Osteocyte (in vitro differentiated cells): Measurements from ENCODE around the gene LRRC26. TPM values are rescaled to one million over a fixed set of nuclear protein-coding genes. Genes with fewer than 3 reads are reported as not detected.

Experiments
- DNase-seq: peaks from one replicate; pipeline ENCODE4 v3.0.0; 2021; ENCODE audit warnings: mixed read lengths; ENCODE audit not compliant: unreplicated experiment; ENCODE audit errors: extremely low spot score
- H3K27ac Mint-ChIP-seq: one replicate; pipeline ENCODE4 v1.8.0; 2021; ENCODE audit warnings: mild to moderate bottlenecking, mixed read lengths; ENCODE audit not compliant: unreplicated experiment
- H3K27me3 Mint-ChIP-seq: one replicate; pipeline ENCODE4 v1.8.0; 2021; ENCODE audit warnings: mixed read lengths; ENCODE audit not compliant: unreplicated experiment
- H3K36me3 Mint-ChIP-seq: one replicate; pipeline ENCODE4 v1.8.0; 2021; ENCODE audit warnings: mixed read lengths; ENCODE audit not compliant: unreplicated experiment
- H3K4me1 Mint-ChIP-seq: one replicate; pipeline ENCODE4 v1.8.0; 2021; ENCODE audit warnings: mixed read lengths; ENCODE audit not compliant: unreplicated experiment
- H3K4me3 Mint-ChIP-seq: one replicate; pipeline ENCODE4 v1.8.0; 2021; ENCODE audit warnings: mild to moderate bottlenecking, moderate library complexity, mixed read lengths; ENCODE audit not compliant: unreplicated experiment
- H3K9me3 Mint-ChIP-seq: one replicate; pipeline ENCODE4 v1.8.0; 2021; ENCODE audit warnings: mixed read lengths; ENCODE audit not compliant: unreplicated experiment
- total RNA-seq: library from RNA; stranded (reverse); gene quantifications from 2 replicates; pipeline ENCODE4 v1.2.1, GENCODE V29; 2021
- TF ChIP-seq, protein P1 (sequence below): fragments of 200-600 bp; sonication (generic); IDR thresholded peaks from 2 replicates; pipeline ENCODE4 v1.5.0; 2021; ENCODE audit warnings: antibody characterized with exemption, mild to moderate bottlenecking, moderate library complexity

Gene LRRC26
- total RNA-seq, 1 donor from 2014 or later: not detected

DNA sequence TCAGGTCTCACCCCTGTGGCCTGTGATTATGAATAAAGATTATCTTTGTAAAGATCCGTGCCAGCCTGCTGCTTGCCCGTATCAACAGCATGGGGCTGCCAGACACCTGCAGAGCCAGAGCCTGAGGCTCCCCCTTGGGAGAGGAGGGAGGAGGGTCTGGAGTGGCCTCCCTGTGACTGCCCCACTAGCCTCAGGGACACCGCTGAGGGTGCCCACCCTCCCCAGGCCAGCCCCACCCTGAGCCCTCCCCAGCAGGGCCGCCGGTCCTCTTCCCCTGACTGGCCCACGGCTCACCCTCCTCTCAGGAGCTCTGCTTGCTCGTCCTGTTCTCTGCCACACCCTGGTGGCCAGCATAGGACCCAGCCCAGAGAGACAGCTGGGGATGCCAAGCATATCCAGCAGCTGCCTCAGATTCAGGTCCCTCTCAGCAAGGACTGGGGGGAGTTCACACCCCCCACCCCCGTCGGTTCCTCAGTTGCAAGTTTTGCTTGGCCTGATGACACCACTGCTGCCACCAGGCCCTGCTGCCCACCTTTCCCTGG lies 20.5 kb upstream of the LRRC26 start:
- H3K27ac Mint-ChIP-seq: peak overlapping the region; percentile 69
- peaks cover 10% of the 10 kb centered on the region for H3K36me3 Mint-ChIP-seq
- TF ChIP-seq, protein P1, sequence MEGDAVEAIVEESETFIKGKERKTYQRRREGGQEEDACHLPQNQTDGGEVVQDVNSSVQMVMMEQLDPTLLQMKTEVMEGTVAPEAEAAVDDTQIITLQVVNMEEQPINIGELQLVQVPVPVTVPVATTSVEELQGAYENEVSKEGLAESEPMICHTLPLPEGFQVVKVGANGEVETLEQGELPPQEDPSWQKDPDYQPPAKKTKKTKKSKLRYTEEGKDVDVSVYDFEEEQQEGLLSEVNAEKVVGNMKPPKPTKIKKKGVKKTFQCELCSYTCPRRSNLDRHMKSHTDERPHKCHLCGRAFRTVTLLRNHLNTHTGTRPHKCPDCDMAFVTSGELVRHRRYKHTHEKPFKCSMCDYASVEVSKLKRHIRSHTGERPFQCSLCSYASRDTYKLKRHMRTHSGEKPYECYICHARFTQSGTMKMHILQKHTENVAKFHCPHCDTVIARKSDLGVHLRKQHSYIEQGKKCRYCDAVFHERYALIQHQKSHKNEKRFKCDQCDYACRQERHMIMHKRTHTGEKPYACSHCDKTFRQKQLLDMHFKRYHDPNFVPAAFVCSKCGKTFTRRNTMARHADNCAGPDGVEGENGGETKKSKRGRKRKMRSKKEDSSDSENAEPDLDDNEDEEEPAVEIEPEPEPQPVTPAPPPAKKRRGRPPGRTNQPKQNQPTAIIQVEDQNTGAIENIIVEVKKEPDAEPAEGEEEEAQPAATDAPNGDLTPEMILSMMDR: no peak
- H3K4me1 Mint-ChIP-seq: peaks cover 38% of the 10 kb centered on the region
- no peaks in the 10 kb centered on the region for H3K27me3 Mint-ChIP-seq
- no peak for DNase-seq
- no peaks in the 10 kb centered on the region for H3K9me3 Mint-ChIP-seq
- peak overlapping the region; percentile 91 for H3K4me3 Mint-ChIP-seq

DNA sequence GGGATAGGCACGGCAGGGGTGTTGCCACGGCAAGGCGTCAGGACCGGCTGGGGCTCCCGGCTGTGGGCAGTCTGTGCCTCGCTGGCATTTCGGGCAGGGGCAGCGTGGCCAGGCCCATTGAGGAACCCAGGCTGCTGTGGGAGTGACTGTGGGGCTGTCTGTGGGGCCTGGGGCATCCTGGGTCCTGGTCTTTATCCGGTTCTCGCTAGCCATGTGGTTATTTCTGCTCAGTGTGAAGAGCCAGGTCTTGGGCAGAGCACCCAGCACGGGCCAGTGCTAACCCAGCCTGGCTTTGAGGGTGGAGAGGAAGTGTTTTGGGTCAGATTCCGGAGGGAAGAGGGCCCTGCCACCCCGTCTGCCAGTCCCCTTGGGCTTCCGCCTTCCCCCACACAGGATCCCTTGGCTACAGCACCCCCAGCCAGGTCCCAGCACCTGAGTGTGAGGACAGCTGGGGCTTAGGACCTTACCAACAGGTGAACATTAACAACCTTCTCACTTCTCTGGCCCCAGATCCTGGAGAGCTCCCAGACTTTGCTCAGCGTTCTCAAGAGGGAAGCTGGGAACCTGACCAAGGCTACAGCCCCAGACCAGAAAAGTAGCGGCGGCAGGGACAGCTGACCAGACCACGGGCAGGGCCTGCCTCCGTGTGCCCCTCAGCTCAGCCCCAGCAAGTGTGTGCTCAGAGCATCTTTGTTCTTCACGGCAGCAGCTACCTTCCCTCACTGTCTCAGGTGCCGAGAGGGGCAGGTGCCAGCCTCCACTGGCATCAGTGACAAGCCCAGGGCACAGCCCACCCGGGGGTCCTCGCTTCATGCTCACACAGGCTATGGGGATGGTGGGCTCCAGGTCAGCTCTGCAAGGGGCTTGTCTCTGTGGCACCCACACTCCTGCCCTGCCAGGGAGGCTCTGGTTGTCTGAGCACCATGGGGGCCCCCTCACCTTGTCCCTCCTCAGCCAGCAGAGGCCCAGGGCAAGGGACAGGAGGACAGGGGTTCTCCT lies 19.7 kb upstream of the LRRC26 start:
- Mint-ChIP-seq H3K9me3 (no peaks in the 10 kb centered on the region), H3K4me1 (peaks cover 35% of the 10 kb centered on the region), H3K27ac (peak overlapping the region; percentile 95), H3K36me3 (peaks cover 10% of the 10 kb centered on the region), H3K27me3 (no peaks in the 10 kb centered on the region), H3K4me3 (peak overlapping the region; percentile 91)
- TF ChIP-seq, protein P1: no peak
- no peak for DNase-seq

DNA sequence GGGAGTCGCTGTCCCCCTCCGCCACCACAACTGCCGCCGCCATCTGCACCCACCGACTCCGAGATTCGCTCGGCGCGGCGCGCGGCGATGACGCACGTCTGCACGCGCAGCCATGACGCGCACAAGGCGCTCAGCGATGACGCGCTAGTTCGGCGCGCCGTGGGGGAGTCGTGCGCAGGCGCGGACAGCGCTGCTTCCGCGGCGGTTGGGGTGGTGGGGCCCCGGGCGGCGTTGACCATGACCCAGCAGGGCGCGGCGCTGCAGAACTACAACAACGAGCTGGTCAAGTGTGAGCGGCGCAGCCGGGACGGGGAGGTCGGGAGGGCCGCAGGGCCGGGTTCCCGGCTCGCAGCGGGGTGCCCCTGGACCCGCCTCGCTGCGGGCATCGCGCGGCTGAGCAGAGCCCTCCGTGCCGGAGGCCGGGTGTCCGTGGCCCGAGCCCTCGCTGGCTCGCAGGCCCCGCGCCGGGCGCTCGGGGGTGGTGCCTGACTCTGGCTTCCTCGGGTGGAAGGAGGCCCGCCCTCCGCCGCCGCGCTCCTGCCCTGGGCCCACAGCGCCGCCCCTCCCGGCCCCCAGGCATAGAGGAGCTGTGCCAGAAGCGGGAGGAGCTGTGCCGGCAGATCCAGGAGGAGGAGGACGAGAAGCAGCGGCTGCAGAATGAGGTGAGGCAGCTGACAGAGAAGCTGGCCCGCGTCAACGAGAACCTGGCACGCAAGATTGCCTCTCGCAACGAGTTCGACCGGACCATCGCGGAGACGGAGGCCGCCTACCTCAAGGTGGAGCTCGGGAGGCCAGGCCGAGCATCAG lies 18.8 kb upstream of the LRRC26 start, which contains the start of the genes ANAPC2 and SSNA1:
ANAPC2 (minus strand) TSS at position 71 of the 807 bp plus-strand sequence; CDS start at position 43, 28 bp downstream.
SSNA1 (plus strand) TSS at position 187 of the 807 bp plus-strand sequence; CDS start at position 238, 51 bp downstream.
- DNase-seq: peak; percentile 98
- no peaks in the 10 kb centered on the region for H3K9me3 Mint-ChIP-seq
- peak within 1 kb of the TSS; percentile 95 for H3K27ac Mint-ChIP-seq
- H3K36me3 Mint-ChIP-seq: peaks cover 14% of the 10 kb centered on the region
- peaks cover 35% of the 10 kb centered on the region for H3K4me1 Mint-ChIP-seq
- TF ChIP-seq, protein P1: peak; percentile 41
- H3K4me3 Mint-ChIP-seq: peak within 1 kb of the TSS; percentile 91
- no peaks in the 10 kb centered on the region for H3K27me3 Mint-ChIP-seq

DNA sequence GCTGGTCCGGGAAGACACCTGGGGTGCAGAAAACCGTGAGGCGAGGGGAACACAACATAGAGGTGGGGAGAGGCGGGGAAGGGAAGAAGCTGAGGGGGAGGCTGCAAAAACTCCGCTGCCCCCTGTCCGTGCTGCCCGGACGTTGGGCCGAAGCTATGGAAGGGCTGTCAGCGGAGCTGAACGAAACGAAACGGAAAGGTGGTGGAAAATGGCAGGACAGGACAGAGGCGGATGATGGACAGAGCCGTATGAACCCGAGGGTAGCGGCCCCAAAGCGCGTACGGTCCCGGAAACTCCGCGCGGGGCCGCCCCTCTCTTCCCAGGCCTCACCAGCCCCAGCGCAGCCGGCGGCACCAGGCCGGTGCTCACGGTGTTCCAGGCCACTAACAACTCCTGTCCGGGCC lies 18.2 kb upstream of the LRRC26 start:
- H3K36me3 Mint-ChIP-seq: peaks cover 14% of the 10 kb centered on the region
- H3K9me3 Mint-ChIP-seq: no peaks in the 10 kb centered on the region
- TF ChIP-seq, protein P1: no peak

More for the DNA sequence above, 18.2 kb upstream of the LRRC26 start:
- peaks cover 32% of the 10 kb centered on the region for H3K4me1 Mint-ChIP-seq
- DNase-seq: no peak
- H3K27me3 Mint-ChIP-seq: no peaks in the 10 kb centered on the region
- peak overlapping the region; percentile 82 for H3K27ac Mint-ChIP-seq
- peak overlapping the region; percentile 89 for H3K4me3 Mint-ChIP-seq
